Spleen (tissue), 11 donors: ENCODE data around the gene TMEM164. TPM values are rescaled to one million over a fixed set of nuclear protein-coding genes. Genes with fewer than 3 reads are reported as not detected.

Source experiments
- DNase-seq: peaks from one replicate; pipeline ENCODE4 v3.0.0-alpha.2; 2020
- H3K27ac ChIP-seq, 8 donors: fragments of 200-600 bp; sonication (generic) in 7 of 8; 1 replicate in 4 of 8; 2 replicates in 4 of 8; pipeline versions ENCODE4 v1.5.0 to v1.8.0; 2016 to 2021; ENCODE audit warnings: inconsistent platforms in 4 of 8, mild to moderate bottlenecking in 4 of 8, moderate library complexity in 1 of 8
- H3K27me3 ChIP-seq, 7 donors: fragments of 200-600 bp; sonication (generic) in 6 of 7; replicated peaks in 1 of 7; 1 replicate in 4 of 7; 2 replicates in 3 of 7; pipeline versions ENCODE4 v1.5.0 to v1.8.0; 2016 to 2021; ENCODE audit warnings: inconsistent platforms in 3 of 7, mild to moderate bottlenecking in 1 of 7
- H3K36me3 ChIP-seq, 6 donors: fragments of 200-600 bp; sonication (generic) in 5 of 6; 1 replicate in 4 of 6; 2 replicates in 2 of 6; pipeline versions ENCODE4 v1.5.0 to v1.8.0; 2016 to 2021; ENCODE audit warnings: inconsistent platforms in 2 of 6
- H3K4me1 ChIP-seq, 6 donors: fragments of 200-600 bp; sonication (generic) in 5 of 6; 1 replicate in 3 of 6; 2 replicates in 3 of 6; pipeline versions ENCODE4 v1.5.0 to v1.8.0; 2016 to 2021; ENCODE audit warnings: inconsistent platforms in 3 of 6
- H3K4me3 ChIP-seq, 8 donors: fragments of 200-600 bp; sonication (generic) in 7 of 8; 1 replicate in 4 of 8; 2 replicates in 4 of 8; pipeline versions ENCODE4 v1.5.0 to v1.8.0; 2016 to 2021; ENCODE audit warnings: inconsistent platforms in 4 of 8, mild to moderate bottlenecking in 4 of 8, moderate library complexity in 2 of 8
- H3K9me3 ChIP-seq, 8 donors: fragments of 200-600 bp; sonication (generic) in 7 of 8; 1 replicate in 4 of 8; 2 replicates in 4 of 8; pipeline versions ENCODE4 v1.5.0 to v1.8.0; 2016 to 2021; ENCODE audit warnings: inconsistent platforms in 4 of 8
- CTCF ChIP-seq, 11 experiments: fragments of 200-600 bp in 7 of 11; fragments of 450-650 bp in 4 of 11; sonication (generic) in 4 of 11; IDR thresholded peaks in 8 of 11; conservative IDR thresholded peaks in 3 of 11; 1 replicate in 7 of 11; 2 replicates in 4 of 11; pipeline versions ENCODE4 v1.4.0 to v1.8.0; 2016 to 2021; ENCODE audit warnings: antibody characterized with exemption in 11 of 11, inconsistent platforms in 4 of 11, mild to moderate bottlenecking in 1 of 11
- POLR2A ChIP-seq, 3 donors: fragments of 450-650 bp; IDR thresholded peaks; one replicate each; pipeline ENCODE4 v1.5.1; 2017; ENCODE audit warnings: antibody characterized with exemption in 3 of 3, mild to moderate bottlenecking in 1 of 3
- POLR2AphosphoS5 ChIP-seq, 3 donors: sonication (generic); formaldehyde crosslinking; IDR thresholded peaks; one replicate each; pipeline ENCODE4 v1.5.1; 2017; ENCODE audit warnings: antibody characterized with exemption in 3 of 3
- WGBS, 5 donors: extraction: QIAGEN DNeasy Blood & Tissue Kit in 3 of 5; methylation state at CpG; one replicate each; pipeline versions ENCODE4 v1.1.5 to v1.1.7; 2013 to 2018; 5-methylcytosine and 5-hydroxymethylcytosine counted together
- intact Hi-C: fragments of 100-400 bp; cut with DNase I; formaldehyde crosslinking; loops from one replicate; pipeline ENCODE4 v1.15.0; 2023; ENCODE audit warnings: low total_unique reads
- polyA plus RNA-seq, 3 donors: library from polyadenylated mRNA; stranded (reverse); fragments of 200-250 nt; gene quantifications; one replicate each; pipeline ENCODE4 v1.2.1, GENCODE V29; 2013
- total RNA-seq, 7 donors: library from RNA; depleted of rRNA in 3 of 7; stranded (reverse); fragments of >200 nt in 3 of 7; fragmentation: NEBNext Ultra II Directional in 4 of 7; extraction: Animal tissue kit (Norgen Biotek cat#: 25700) in 4 of 7; gene quantifications; one replicate each; pipeline versions ENCODE4 v1.1.0 to v1.2.1, GENCODE V29; 2016 to 2021
- donor health status: healthy with polysubstance abuse.
- donor health status: DM: no; HTN: no; CAD: no; lungs with moderate emphysema.
- donor health status: DM: no; HTN: no; CAD: no.
- donor health status: Bipolar disorder and iron deficiency.
- donor health status: healthy.
- donor health status: DM: no; HTN: no; CAD: no.
- donor health status: DM: yes; HTN: yes; CAD: no.

Gene TMEM164
- total and polyA plus RNA-seq, 10 donors = 3.9 to 29.7 (median 24.3) TPM

GRCh38 chrX:109995155-109995554, 7.8 kb upstream of the TMEM164 start:
- no peaks in the 10 kb centered on the region for H3K27me3 ChIP-seq
- intact Hi-C loops = no loop called here
- H3K4me3 ChIP-seq = no peak overlapping the region
- no peak overlapping the region for H3K27ac ChIP-seq
- peaks cover 0 to 7% (median 0%) of the 10 kb centered on the region in 6 donors for H3K4me1 ChIP-seq
- no peaks in the 10 kb centered on the region for H3K9me3 ChIP-seq
- TF ChIP-seq POLR2AphosphoS5 (IDR thresholded peaks at IDR 0.05) = no peak
- no peak for TF ChIP-seq CTCF (IDR thresholded peaks at IDR 0.05 in 8 of 11, conservative IDR thresholded peaks at IDR 0.05 in 3 of 11)
- no peak for TF ChIP-seq POLR2A (IDR thresholded peaks at IDR 0.05)
- no peaks in the 10 kb centered on the region for H3K36me3 ChIP-seq
- WGBS, 5 donors = 77 to 95% (median 89%) methylated on average over 2 of the region's 2 CpGs
- DNase-seq = no peak

GRCh38 chrX:109997786-109998452, 5.0 kb upstream of the TMEM164 start:
- Histone ChIP-seq H3K36me3 (no peaks in the 10 kb centered on the region), H3K27ac (no peak overlapping the region), H3K4me1 (peaks cover 0 to 7% (median 2%) of the 10 kb centered on the region in 6 donors), H3K27me3 (no peaks in the 10 kb centered on the region), H3K9me3 (no peaks in the 10 kb centered on the region), H3K4me3 (no peak overlapping the region)
- intact Hi-C loops = no loop called here
- TF ChIP-seq POLR2A (IDR thresholded peaks at IDR 0.05) (no peak), POLR2AphosphoS5 (IDR thresholded peaks at IDR 0.05) (no peak), CTCF (IDR thresholded peaks at IDR 0.05 in 8 of 11, conservative IDR thresholded peaks at IDR 0.05 in 3 of 11) (no peak)
- WGBS, 5 donors = 58 to 82% (median 70%) methylated on average over 6 of the region's 6 CpGs
- no peak for DNase-seq

GRCh38 chrX:110000000-110000399, 2.9 kb upstream of the TMEM164 start:
- Histone ChIP-seq H3K36me3 (no peaks in the 10 kb centered on the region), H3K4me1 (peaks cover 5 to 24% (median 14%) of the 10 kb centered on the region in 6 donors), H3K27ac (no peak overlapping the region), H3K9me3 (no peaks in the 10 kb centered on the region), H3K27me3 (no peaks in the 10 kb centered on the region), H3K4me3 (no peak overlapping the region)
- TF ChIP-seq CTCF (IDR thresholded peaks at IDR 0.05 in 8 of 11, conservative IDR thresholded peaks at IDR 0.05 in 3 of 11) = no peak
- TF ChIP-seq POLR2AphosphoS5 (IDR thresholded peaks at IDR 0.05) = no peak
- TF ChIP-seq POLR2A (IDR thresholded peaks at IDR 0.05) = no peak
- no peak for DNase-seq
- WGBS, 5 donors = 75 to 97% (median 92%) methylated on average over 5 of the region's 5 CpGs
- intact Hi-C loops = no loop called here

- Histone ChIP-seq H3K27ac (peak overlapping the region in 2 of 8 donors; percentile 96), H3K27me3 (no peaks in the 10 kb centered on the region), H3K4me1 (peaks cover 5 to 35% (median 15%) of the 10 kb centered on the region in 6 donors), H3K9me3 (no peaks in the 10 kb centered on the region), H3K36me3 (no peaks in the 10 kb centered on the region), H3K4me3 (peak overlapping the region in 1 of 8 donors; percentile 85)
- no peak for TF ChIP-seq CTCF (IDR thresholded peaks at IDR 0.05 in 8 of 11, conservative IDR thresholded peaks at IDR 0.05 in 3 of 11)
- no peak for DNase-seq
- intact Hi-C loops = no loop called here
- WGBS, 5 donors = 67 to 96% (median 92%) methylated on average over 16 of the region's 16 CpGs
Observed at GRCh38 chrX:110000847-110001713, 1.8 kb upstream of the TMEM164 start.
